NOMO-1 treated with dmso at 0.1 percent for 144 hours (cell line): ENCODE measurements around the gene ENPP1.
"Not testable (repeated sequence)": the region's sequence is repeated elsewhere in the genome, so short reads cannot be mapped to it uniquely, and the experiment has no call there.

Source experiments
- DNase-seq: peaks from one replicate; lab custom pipeline; 2025; ENCODE audit not compliant: unreplicated experiment; lab: John Stamatoyannopoulos, UW

Gene ENPP1

DNA sequence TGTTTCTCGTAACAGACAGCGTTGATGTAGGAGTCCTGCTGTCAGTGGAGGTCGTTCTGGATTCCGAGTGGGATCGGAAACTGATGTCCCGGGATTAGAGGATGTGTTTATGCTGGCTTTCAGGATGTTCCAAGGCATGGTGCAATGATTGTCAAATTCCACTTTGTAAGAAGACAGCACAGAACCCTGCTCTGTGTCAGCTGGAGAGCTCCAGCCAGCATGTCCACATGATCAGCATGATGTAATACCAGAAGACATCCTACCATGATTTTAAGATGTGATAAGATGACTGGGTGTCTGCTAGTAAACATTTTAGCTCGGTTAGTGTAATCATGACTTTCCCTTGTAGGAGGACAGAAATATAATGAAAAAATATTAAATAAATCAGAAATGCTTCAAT lies 20.3 kb downstream of the ENPP1 start:
- DNase-seq = no peak

DNA sequence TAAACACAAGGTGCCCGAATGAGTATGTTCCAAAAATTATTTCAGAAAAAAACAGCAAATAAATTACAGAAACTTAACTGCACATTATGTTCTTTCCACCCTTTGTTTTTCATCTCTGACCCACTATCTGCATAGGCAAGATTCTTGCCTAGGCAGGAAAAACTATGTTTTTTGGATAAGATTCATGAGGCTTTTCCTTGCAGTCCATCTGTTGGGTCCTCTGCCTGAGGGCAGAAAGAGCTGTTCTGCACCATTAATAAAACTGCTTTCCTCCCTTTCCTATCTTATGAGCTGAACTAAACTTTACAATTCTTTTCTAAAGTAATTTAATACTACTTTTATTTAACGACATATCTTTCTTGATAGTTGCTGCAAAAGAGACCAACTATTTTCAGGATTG lies 21.1 kb downstream of the ENPP1 start:
- DNase-seq = no peak

DNA sequence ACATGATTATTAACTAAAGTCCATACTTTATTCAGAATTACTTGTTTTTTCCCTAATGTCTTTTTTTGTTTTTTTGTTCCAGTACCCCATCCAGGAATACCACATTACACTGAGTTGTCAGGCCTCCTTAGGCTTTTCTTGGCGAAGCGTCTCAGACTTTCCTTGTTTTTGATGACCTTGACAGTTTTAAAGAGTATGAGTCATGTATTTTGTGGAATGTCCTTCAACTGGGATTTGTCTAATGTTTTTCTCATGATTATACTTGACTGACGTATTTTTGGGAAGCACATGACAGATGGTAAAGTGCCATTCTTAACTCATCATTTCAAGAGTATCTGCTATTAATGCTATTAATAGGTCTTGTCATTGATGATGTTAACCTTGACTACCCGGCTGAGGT lies 23.6 kb downstream of the ENPP1 start:
- no peak for DNase-seq

DNA sequence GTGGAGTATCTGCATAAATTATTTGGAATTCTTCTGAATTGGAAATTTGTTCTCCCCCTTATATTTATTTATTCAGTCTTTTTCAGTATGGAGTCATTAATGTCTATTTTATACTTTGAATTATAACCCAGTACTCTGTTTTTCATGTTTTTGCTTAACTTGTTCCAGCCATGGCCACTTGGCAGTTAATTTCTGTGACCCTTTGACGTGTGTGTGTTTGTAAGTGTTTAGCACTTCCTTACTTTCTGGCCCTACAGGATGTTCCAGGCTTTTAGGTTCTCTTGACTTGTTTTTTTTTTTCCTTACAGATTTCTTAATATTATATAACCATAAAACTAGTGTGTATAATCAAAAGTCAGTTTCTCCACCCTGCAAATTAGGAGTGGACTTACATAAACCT lies 24.1 kb downstream of the ENPP1 start:
- no peak for DNase-seq

DNA sequence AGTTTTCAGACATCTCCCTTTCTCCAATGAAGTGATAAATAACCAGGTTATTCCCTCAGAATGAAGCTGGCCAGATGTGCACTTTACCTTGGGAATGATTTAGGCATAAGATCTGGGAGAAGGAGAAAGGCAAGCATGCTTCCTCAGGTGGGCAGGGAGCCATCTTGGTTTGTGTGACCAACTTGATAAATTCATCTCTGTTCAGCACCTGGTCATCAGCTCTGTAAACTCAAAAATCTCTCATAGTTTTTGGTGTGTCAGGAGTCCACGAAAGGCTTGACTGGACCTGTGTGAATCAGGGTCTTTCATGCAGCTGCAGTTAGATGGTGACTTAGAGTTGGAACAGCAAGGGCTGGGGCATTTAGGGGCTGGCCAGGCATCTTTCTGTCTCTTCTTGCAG lies 24.5 kb downstream of the ENPP1 start:
- no peak for DNase-seq

DNA sequence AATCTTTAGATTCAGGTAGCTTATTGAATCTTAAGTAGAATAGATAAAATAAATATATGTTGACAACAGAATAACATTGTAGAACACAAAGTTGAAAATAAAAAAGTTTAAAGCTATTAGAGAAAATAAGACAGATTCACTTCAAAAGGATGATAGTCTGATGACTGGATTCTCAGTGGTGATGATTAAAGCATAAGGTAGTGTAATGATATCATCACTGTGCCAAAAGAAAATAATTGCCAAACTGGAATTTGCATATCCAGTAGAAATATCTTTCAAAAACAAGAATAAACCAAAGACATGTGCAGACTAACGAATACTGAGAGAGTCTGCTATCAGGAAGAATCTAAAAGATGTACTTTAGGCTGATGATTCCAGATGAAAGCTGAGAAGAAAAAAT lies 30.2 kb downstream of the ENPP1 start:
- no peak for DNase-seq

DNA sequence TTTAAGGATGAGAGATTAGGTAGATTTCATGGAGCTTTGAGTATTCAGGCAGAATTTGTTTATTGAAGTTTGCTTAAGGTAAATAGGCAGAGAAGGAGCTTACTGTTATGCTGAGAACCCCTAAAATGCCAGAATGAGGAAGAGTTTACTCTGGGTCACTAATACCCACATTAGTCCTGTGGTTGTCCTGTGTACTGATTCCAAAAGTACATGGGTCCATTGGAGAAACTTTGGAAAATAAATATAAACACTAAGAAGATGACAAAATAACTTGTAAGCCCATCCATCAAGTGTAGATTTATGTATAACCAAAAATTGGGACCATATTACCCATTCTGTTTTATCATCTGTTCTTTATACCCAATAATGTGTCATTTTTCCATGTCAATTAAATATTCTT lies 31.6 kb downstream of the ENPP1 start:
- DNase-seq = no peak

DNA sequence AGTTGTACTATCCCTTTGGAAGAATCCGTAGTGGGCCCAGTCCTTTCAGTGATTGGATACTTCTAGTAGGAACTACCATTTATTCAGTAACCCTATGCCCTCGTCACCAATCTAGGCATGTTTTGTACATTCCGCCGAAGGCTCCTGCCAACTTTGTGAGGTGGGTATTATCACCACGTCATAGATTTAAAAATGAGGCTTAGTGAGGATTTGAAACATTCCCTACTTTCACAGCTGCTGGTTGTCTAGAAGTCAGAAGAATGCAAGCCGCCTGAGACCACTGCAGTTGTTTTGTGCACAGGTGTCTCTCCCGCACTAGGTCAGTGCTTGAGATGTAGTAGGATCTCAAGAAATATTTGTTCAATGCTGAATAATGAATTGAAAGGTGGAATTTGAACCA lies 32.6 kb downstream of the ENPP1 start:
- no peak for DNase-seq

DNA sequence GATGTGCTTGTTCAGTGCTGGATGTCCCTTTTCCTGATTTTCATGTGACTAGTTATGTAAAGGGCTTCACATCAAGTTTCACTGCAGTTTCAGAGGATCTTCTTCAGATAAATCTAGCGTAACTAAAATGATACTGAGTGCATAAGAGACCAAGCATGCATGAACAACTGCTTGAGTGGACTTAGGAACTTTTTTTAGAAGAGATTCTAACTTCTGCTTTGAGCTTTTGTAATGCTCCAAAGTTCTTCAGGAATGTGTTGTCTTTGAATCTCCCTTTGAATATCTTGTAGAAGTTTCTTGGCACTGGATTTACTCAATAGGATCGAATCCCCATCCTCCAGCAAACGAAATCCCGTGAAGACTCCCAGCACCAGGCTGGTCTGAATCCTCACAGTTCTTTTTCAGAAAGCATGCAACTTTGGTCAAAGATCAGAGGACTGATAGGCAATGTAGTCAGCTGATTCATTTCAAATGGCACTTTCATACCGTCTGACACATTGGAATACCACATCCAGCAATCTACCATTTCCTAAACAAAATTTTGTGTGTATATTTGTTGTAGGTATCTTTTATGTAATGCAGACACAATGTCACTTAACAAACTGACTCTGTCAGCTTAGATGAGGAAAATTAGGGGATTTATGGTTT lies 33.2 kb downstream of the ENPP1 start:
- DNase-seq = no peak

DNA sequence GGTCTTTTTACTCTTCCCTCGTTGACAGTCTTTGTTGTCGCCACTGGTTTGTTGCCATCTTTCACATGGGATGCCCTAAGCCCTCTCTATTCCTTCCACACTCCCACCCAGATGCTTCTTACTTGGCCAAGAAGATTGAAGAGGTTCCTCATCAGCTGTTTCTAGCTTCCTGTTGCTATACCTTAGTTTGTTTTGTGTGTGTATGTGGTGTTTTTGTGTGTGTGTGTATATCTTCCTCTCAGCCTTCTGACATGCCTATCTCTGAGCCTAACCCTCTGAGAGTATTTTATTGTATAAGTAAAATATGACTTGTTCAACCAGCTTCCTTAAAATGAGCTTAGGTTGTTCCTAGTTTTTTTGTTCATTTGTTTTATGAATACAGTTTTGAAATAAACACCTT lies 35.9 kb downstream of the ENPP1 start:
- no peak for DNase-seq

DNA sequence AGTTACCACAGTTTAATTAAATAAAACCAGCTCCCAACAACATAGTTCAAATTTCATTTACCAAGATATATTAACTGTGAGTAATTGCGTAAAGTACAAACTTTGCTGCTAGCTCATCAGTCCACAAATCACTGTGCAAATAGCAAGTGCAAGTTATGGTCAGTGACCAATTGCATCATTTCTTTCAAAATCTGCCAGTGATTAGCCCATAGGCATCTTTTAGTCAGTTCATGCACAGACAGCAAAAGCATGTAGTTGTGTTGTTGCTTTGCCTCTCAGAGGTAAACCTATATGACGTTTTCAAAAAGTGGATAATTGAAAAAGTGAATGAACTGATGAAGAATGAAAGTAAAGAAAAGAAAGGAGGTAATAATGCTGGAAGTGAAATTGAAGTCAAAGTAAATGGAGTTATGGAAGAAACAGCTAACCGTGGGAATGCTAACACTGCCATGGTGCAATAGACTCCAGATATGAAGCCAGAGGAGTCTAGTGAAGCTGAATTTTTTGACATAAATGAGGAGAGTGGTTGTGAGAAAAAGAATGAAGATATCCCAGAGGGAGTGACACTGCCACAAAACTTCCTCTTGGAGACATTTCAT lies 36.5 kb downstream of the ENPP1 start:
- no peak for DNase-seq

DNA sequence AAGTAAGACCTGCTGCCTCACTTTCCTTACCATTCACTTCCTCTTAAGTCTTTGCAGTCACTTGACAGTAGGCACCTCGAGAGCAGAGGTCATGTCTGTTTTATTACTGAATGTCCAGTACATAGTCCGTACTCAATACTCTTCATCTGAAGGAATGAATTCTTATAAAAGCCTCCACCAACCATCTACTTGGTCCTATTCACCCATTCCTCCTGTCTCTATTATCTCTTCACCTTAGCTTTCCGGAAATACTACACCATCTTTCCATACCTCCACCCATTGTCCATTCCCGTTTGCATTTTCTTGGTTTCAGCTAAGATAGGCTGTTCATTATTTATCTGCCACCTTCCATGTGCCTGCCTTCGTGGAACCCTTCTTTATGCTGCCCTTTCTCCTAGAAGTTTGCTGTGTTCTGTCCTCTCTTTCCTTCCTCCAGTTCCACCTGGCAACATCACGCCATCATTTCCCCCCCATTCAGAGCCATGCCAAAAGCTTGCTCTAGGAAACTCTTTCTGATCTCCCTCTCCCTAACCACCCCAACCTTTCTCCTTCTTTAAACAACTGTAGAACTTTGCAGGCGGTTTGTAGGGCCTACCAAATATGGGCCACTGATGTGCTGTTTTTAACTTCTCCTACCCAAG lies 38.3 kb downstream of the ENPP1 start:
- no peak for DNase-seq

DNA sequence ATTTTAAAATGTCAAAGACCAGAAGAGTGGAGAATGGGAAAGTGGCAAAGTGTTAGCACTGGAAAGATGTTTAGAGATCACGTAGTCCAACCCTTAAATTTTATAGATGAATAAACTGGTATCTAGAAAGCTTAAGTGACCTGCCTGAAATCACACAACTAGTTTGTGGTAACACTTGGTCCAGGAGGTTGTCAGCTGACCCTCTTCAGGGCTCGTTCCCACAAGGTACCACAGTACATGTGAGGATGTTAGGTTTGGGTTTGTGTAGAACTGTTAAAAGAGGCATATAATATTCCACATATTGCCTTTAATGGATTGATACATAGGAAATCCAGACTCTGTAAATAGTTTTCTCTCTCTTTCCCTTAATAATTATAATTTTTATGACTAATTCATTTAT lies 39.1 kb downstream of the ENPP1 start:
- DNase-seq = no peak

DNA sequence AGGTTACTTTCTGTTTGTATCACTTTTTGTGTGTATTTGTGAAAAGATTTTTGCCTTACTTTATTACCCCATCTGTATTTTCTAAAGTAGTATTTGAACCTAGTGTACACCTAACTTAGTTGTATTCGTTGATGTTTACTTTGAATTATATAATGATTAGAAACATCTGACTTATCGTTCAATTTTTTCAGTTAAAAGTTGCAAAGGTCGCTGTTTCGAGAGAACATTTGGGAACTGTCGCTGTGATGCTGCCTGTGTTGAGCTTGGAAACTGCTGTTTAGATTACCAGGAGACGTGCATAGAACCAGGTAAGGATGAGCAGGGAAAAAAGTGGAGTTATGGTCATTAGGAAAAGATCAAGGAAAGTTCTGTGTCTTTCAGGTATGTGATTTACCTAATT lies 42.0 kb downstream of the ENPP1 start:
- no peak for DNase-seq

DNA sequence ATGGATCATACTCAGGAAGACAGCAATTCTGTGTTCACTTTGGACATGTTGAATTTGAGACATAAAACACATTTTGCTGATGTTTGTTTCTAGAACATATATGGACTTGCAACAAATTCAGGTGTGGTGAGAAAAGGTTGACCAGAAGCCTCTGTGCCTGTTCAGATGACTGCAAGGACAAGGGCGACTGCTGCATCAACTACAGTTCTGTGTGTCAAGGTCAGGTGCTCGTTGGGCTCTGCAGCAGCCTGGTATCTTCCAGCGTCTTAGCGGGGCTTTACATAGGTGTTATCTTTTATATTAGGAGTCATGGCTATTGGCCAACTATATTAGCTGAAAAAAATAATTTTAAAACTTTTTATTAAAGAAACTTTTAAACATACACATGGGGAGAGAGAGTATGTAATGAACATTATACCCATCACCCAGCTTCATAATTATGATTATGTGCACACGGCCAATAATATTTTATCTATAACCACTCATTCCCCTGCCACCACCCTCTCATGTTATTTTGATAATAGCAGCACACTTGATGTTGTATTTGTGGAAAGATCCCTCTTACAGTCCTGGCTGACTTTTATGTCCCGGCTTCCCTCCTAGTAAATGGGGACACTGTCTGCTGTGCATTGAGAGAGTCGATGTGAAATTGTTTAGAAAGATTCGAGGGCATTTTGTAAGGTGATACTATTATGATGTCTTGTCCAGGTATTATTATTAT lies 43.4 kb downstream of the ENPP1 start:
- no peak for DNase-seq

DNA sequence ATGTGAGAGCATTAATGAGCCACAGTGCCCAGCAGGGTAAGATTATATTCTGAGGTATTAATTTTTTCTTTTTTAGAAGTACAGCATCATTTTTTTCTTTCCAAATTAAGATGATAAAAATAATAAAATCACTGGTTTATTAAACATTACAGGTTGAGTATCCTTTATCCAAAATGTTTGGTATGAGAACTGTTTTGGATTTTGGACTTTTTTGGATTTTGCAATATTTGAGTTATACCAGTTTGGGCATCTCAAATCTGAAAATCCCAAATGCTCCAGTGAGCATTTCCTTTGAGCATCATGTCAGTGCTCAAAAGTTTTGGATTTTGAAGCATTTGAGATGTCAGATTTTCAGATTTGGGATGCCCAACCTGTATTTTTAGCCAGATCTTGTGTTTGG lies 44.4 kb downstream of the ENPP1 start:
- no peak for DNase-seq

DNA sequence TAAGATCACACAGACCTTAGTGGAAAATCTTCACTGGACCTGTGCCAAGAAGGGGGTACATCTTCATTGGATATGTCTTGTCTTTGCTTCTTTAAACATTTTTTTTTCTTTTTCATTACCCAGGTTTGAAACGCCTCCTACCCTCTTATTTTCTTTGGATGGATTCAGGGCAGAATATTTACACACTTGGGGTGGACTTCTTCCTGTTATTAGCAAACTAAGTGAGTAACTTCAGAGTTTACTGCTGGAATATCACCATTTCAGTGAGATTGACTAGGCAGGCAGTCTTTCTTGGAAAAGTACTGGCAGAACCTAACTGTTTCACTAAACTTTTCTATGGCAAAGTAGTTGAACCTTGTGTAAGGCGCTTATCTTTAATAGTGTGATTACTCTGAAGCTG lies 47.0 kb downstream of the ENPP1 start:
- no peak for DNase-seq

DNA sequence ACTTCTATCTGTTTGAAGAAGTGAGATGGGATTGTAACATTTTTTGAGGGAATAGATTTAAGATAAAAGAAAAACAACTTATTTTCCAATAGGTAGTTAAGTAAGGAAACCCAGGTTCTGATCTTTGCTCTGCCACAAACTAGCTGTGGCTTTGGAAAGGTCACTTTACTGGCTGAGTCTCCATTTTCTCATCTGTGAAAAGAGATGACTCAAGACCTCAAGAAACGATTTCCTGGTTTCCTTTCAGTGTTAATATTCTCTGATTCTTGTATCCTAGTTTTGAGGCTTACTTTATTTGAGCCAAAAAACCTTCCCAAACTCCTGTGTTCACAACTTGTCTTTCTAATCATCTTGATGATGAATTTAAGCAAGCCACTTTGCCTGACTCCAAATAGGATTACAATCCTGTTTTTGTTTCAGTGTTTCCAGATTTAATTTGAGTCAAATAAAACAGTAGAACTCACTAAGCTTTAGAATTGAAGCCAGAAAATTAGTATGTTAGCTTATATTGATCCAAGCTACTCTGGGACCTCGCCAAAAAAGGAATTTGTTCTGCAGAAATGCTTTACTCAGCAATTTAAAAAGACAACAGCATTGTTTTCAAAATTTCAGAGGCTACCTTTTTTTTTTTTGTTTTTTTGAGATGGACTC lies 51.1 kb downstream of the ENPP1 start:
- DNase-seq = no peak

DNA sequence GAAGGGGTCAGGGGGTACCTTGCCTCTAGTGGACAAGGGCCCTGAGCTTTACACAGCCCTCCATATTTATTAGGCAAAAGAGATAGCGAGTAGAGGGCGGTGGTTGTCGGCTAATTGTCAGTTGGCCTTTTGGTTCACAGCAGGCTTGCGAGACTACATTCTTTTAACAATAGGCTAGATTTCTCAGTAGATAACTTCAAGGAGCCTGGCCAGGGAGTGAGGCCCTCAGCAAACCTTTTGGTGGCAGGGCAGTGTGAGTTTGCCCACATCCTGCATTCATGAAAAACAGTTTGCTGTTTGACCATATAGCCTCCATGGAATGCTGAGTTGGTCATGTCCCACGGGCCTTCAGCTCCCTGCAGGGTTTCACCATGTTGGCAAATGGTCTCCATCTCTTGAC lies 51.8 kb downstream of the ENPP1 start:
- DNase-seq = not testable (repeated sequence)

DNA sequence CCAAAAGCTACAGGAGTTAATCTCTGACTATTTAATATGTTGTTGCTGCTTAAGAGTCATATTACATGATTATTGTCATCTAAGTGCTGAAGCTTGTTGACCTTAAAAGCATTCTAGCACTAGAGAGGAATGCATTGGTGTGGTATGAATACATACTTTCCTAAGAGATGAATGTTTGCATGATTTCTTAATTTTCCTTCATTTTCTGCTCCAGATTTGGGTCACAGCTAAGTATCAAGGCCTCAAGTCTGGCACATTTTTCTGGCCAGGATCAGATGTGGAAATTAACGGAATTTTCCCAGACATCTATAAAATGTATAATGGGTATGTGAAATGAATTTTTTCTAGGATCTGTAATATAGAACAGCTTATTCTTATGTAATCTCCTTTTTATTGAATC lies 53.6 kb downstream of the ENPP1 start:
- no peak for DNase-seq

DNA sequence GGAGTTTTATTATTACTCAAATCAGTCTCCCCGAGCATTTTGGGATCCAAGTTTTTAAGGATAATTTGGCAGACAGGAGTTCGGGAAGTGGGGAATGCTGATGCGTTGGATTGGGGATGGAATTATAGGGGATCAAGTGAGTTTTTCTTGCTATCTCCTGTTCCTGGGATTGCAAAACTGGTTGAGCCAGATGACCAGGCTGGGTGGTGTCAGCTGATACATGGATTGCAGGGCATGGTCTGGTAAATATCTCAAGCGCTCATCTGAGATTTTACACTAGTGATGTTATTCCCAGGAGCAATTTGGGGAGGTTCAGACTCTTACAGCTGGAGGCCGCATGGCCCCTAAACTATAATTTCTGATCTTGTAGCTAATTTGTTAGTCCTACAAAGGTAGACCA lies 54.7 kb downstream of the ENPP1 start:
- no peak for DNase-seq

DNA sequence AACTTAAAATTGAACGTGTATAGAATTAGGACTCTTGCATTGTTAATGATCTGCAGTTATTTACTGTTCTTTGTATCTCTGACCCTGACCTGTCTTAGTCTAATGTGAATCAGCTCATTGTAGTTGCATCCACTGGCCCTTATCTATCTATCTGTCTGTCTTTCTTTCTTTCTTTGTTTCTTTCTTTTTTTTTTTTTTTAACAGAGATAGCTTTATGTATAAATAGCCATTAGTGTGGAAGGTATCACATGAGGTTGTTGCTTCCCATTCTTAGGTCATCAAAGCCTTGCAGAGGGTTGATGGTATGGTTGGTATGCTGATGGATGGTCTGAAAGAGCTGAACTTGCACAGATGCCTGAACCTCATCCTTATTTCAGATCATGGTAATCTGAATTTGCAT lies 59.9 kb downstream of the ENPP1 start:
- no peak for DNase-seq
